Measurements from ENCODE around the gene SOAT2.
A peak's percentile ranks its signal among the peaks of the same experiment; 100 is the strongest.

SOAT2 gene

DNA sequence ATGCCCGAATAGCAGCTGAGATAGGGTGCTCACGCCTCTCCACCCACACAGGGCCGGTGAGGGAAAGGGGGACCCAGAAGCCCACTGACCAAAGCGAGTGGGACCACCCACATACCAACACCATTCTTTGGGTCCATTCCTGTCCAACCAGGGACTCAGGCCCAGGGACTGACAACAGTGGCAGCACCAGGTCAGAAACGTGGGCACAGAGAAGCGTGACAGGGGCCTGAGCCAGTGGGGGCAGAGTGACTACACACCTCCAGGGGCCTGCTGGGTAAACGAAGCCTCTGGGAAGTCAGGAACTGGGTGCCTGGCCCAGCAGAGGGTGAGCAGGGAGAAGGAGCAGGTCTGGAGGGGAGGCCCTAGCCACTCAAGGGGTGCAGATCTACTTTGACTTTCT, 37.8 kb upstream of the SOAT2 start:
- no peak for DNase-seq (ENCODE audit: low read depth)

- peak; percentile 70 for DNase-seq (ENCODE audit: low read depth)
Measured at GRCh38 chr12:53065975-53066931, 37.0 kb upstream of the SOAT2 start.

DNA sequence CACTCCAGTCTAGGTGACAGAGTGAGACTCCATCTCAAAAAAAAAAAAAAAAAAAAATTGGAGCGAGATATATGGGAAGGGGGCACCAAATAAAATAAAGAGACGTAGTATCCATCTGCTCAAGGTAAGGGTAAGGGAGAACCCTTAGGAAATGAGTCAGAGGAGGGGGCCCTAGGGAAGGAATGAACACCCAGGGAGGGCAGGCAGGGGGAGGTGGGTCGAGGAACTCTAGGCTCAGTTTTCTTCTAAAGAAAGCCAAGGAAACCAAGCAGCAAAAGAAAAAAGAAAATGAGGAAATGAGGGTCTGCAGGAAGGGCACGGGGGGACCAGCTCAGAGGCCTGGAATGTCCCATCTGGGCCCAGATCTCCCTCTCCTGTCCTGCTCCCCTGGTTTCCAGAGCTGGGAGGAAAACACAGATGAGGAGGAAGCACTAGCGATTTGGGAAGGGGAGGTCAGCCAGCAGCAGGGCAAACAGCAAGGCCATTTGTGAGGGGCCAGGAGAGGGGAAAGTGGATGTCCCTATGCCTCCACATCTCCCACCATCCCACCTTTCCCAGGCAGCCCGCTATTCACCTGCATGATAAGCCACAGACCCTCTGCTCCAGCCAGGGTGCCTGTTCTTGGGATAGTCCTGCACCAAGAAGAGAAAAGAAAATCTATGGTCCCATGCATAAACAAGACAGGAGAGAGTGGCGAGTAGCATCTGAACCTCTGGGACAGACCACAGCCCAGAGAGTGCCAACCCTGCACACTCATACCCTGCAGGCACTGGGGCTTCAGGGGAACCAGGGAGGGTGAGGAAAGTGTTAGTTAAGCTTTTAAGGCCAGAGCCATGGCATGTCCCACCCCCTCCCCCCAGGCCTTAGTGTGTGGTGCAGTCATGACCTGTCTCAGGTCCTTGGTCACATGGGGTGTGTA, 36.0 kb upstream of the SOAT2 start:
- no peak for DNase-seq (ENCODE audit: low read depth)

- DNase-seq (ENCODE audit: low read depth): no peak
Measured at GRCh38 chr12:53067993-53068770, 35.1 kb upstream of the SOAT2 start.

- DNase-seq (ENCODE audit: low read depth): no peak
Measured at GRCh38 chr12:53068811-53069585, 34.3 kb upstream of the SOAT2 start.

GRCh38 chr12:53069621-53070410, 33.5 kb upstream of the SOAT2 start:
- no peak for DNase-seq (ENCODE audit: low read depth)

DNA sequence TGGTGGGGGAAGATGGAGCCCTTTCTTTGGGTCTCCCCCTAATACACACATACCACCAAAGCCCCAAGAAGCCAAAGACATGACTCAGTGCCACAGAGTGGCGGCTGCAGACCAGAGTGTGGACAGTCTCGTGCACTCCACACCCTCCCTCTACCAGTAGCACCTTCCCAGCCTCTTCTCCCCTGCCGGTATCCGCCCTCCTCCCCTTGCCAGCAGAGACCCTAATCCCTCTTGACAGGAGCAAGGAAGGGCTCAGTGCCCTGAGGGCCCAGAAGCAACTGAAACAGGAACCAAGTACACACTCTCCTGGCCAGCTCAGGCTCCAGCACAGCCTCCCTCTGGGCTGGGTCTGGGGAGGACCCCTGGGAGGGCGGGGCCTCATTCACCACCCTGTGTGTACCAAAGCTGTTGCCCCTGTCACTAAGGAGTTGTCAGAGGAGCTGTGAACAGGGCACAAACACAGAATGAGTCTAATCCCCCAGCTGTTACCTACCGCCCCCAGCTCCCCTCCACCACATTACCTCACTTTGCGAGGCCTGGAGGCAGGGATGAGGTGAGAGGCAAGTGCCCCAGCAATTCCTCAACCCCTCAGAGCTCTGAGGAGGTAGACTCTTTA, 32.3 kb upstream of the SOAT2 start:
- peak; percentile 51 for DNase-seq (ENCODE audit: low read depth)

DNA sequence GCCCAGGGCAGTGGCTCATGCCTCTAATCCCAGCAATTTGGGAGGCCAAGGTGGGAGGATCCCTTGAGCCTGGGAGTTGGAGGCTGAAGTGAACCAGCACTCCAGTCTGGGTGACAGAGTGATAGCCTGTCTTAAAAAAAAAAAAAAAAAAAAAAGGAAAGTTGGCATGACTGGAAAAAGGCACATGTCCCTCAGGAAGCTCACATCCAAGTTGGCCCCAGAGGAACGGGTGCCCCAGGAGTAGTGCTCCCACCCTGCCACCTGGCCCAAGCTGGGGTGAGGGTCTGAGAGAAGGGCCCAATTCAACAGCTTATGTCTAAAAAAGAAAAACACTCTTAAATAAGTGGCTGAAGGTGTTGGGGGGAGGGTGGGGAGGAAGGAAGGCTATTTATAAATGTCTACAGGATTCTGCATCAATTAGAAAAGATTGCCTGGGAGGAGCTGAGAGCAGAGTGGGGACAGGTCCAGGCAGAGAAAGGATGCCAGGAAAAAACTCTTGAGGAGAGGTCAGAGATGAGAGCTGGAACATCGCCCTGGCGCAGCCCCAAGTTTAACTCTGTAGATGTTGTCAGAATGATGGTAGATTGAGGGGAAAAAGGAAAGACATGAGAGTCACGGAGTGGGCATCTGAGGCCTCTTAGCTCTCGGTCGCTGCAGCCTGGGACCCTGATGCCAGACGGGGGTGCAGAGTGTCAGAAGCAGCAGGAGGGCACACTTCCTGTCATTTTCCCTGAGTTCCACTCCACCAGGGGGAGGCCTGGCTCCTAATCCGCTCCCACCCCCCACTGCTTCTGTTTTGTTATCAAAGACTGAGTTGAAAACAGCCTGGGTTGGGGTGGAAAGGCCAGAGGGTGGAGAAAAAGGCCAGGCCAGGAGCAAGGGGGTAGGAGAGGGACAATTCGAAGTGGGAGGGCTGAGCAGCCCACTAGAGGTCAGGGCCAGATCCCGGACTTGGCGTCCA, 31.4 kb upstream of the SOAT2 start:
- no peak for DNase-seq (ENCODE audit: low read depth)

DNA sequence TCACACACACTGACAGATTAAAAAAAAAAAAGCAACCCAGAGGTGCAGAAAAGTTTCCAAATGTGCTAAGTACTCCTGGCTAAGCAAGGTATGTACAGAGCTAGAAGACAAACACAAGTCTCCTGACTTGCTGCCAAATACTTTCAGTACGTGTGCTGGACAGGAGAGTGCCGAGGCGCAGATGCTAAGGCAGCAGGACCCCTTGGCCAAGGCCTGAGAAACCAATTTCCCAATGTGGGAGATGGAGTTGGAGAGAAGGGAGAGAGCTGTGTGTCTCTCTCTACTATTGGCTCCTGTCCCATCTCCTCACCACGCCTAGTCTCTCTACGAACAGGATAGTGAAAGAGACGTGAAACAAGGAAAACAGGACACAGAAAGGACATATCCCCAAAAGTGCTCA, 29.4 kb upstream of the SOAT2 start:
- no peak for DNase-seq (ENCODE audit: low read depth)

- no peak for DNase-seq (ENCODE audit: low read depth)
Measured at GRCh38 chr12:53074283-53074998, 28.8 kb upstream of the SOAT2 start.

DNA sequence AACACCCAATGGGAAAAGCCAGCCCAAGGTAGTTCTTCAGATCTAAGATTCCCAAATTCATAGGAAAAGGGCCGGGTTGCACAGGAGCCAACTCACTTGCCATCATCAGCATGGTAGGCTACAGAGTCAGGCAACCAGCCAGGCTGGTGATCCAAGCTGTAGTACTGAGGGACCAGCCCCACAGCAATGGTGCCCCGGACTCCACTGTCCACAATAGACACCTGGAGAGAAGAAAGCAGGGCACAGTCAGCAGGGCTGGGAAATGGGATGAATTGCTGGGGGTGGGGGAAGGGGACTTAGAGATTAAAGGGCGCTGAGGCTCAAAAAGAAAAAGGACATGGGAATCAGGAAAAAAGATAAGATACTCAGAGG, 28.3 kb upstream of the SOAT2 start:
- DNase-seq (ENCODE audit: low read depth): no peak

DNA sequence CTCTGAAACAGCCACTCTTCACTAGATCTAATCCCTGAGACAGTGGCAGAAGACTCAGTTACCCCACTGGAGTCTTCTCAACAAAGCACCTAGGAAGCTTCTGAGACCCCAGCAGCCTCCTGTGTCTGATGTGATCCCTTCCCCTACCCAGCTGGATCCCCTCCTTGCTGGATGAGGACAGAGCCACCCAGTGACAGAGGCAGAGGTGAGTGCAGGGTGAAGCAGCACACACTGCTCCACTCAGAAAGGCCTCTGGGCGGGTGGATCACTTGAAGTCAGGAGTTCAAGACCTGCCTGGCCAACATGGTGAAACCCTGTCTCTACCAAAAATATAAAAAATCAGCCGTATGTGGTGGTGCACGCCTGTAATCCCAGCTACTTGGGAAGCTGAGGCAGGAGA, 26.8 kb upstream of the SOAT2 start:
- no peak for DNase-seq (ENCODE audit: low read depth)

GRCh38 chr12:53077030-53077429, 26.3 kb upstream of the SOAT2 start:
- DNase-seq (ENCODE audit: low read depth): no peak

DNA sequence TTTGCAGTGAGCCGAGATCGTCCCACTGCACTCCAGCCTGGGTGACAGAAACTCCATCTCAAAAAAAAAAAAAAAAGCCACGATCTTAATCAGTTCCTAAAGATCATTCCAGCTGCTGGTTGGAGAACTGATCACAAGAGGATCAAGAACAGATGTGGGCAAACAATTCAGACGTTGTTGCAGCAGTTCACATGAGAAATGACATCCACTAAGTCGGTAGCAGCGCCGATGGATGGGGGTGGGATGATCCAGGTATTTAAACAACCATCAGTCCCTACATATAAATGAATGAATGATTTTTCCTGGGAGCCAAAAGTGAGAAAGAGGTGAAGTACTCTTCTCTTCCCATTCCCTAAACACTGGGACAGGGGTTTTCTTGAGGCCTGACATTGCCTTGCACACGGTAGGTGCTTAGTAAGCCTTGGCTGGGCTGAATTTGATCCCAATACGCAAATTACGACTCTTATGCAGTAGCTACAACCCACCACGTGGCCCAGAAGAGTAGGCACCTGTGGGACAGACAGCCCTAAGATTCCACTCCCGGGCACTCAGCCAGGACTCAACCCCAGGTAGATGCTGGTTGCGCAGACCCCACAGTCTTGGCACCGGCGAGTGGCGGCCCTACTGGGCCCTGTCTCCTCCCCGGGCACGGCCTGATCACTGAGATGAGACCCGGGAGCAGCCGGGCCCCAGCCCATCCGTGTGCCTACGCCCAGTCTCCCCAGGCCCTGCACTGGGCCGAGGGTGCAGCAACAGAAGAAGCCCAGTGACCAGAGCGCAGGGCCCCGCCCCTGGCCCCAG, 24.7 kb upstream of the SOAT2 start:
- DNase-seq (ENCODE audit: low read depth): peak; percentile 56

DNA sequence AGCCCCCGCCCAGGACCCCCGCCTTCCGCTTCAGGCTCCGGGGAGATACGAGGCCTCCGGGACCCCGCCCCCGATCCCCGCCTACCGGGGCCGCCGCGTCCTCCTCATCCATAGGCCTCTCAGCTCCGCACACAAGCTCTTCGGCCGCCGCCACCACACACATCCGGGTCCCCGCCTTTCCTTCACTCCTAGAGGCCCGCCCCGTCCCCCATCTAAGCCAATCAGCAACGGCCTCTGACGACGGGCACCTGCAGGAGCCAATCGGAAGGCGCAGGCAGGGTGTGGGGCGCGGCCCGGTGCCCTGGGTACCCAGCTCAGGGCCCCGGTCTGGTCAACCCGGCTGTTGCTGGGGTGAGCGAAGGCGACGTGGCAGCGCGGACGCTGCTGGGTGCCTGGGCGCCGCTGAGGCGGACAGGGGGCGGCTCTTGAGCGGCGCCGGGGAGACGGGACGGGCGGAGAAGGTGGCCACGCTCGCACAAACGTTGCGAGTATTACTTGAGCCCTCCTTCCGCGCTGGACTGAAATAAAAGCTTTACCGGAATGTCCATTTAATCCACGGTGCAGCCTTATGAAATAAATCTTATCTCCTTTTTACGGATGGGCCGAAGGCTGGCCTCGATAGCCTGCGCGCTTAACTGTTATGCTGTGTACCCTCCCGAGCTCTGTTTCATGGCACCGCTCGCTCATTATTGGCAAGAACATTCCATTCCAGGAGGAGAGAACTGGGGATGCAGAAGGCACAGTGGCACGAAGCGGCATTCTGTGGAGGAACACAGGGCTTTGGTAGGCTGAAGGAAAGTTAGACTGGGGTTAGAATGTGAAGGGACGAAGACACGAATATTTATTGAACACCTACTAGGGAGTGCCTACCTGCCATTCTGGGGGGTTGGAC, 23.8 kb upstream of the SOAT2 start, which contains the start of gene SPRYD3:
TSS of gene SPRYD3 (minus strand) at position 165 of the 892 bp plus-strand sequence. CDS start at position 108, 57 bp downstream.
- peak; percentile 97 for DNase-seq (ENCODE audit: low read depth)

DNA sequence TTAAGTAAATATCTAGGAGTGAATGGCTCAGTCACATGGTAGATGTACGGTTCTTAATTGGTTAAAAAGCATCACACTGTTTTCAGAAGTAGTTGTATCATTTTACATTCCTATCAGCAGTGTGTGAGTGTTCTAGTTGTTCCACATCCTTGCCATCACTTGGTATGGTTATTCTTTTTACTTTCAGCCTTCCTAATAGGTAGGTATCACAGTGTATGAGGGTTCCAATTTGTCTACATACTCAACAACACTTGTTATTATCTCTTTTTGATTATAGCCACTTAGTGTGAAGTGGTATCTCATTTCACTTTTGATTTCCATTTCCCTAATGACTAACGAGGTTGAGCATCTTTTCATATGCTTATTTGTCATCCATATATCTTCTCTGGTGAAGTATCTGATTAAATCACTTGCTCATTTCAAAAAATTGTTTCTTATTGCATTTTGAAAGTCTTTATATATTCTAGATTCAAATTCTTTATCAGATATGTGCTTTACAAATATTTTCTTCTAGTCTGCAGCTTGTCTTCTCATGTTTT, 20.6 kb upstream of the SOAT2 start:
- DNase-seq (ENCODE audit: low read depth): no peak
